Measurements from ENCODE around the gene FSD1. TPM values are rescaled to one million over a fixed set of nuclear protein-coding genes. Genes with fewer than 3 reads are reported as not detected.
A peak's percentile ranks its signal among the peaks of the same experiment; 100 is the strongest.

Gene FSD1
- total and polyA plus RNA-seq, 9 of the 15 experiments (the other 6 are each of a cell fraction or from before 2014, with no cell fraction given), result 0.11 to 1.9 (median 0.94) TPM; not detected in 1

DNA sequence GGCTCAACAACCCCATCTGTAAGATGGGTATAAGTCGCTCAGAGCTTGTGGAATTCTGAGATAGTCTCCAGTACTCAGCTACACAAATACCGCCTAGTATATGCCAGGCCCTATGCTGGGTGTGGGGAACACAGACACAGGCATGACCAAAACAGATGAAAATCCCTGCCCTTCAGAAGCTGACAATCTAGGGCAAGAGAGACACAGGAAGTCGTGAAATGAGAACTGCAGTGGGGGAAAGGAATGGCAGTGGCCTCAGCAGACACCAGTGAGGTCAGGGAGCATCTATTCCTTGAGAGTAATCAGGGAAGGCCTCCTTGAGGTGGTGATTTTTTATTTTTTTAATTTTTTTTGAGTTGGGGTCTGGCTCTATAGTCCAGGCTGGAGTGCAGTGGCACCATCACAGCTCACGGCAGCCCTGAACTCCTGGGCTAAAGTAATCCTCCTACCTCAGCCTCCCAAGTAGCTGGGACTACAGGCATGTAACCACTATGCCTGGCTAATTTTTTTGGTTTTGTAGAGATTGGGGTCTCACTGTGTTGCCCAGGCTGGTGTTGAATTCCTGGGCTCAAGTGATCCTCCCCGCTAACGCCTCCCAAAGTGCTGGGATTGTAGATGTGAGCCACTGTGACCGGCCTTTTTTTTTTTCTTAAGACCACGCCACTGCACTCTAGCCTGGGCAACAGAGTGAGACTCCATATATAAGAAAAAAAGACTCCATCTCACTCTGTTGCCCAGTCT, 5.4 kb upstream of the FSD1 start (continued):
- TF ChIP-seq NFYB (IDR thresholded peaks at IDR 0.05; ENCODE audit: extremely low read depth, insufficient read length), result no peak
- TF ChIP-seq ARID1B (IDR thresholded peaks at IDR 0.05), result no peak

DNA sequence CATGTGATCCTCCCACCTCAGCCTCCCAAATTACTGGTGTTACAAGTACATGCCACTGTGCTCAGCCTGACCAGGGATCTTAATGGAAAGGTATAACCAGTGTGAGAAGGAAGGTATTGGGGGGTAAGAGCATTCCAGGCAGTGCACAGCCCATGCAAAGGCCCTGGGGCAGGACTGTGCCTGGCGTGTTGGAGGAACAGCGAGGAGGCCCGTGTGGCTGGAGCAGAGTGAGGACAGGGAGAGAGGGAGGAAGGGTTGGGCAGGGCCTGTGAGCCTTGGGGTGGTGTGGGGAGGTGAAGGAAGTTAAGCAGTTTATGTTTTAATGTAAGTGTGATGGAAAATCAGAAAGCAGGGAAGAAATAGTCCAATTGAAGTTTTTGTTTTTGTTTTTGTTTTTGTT, 3.8 kb upstream of the FSD1 start:
- Histone ChIP-seq H3K9ac (ENCODE audit: insufficient read depth in 1 of 2, low read depth in 2 of 2, low read length in 2 of 2) (no peak overlapping the region), H4K20me1 (replicated peaks; ENCODE audit: control insufficient read depth, insufficient read depth, low read length) (no peaks in the 10 kb centered on the region), H3K36me3 (ENCODE audit: control insufficient read depth, insufficient read depth, low read length) (no peaks in the 10 kb centered on the region), H3K9me1 (ENCODE audit: control insufficient read depth, insufficient read depth, low read length) (no peaks in the 10 kb centered on the region), H3K4me3 (no peak overlapping the region), H3K79me2 (ENCODE audit: control insufficient read depth, insufficient read depth, low read length) (no peaks in the 10 kb centered on the region), H3K27me3 (ENCODE audit: control insufficient read depth in 2 of 2, insufficient read depth in 2 of 2, low read length in 2 of 2) (peaks cover 0 to 3% of the 10 kb centered on the region in 2 experiments; a peak in 1 of 5 replicates), H3K9me3 (replicated peaks; ENCODE audit: control insufficient read depth, insufficient read depth, low read depth, low read length) (no peaks in the 10 kb centered on the region), H2AFZ (ENCODE audit: low read depth, low read length) (no peak overlapping the region), H3K4me1 (replicated peaks in 1 of 2; ENCODE audit: control insufficient read depth in 2 of 2, insufficient read depth in 2 of 2, low read length in 2 of 2) (peaks cover 7 to 29% of the 10 kb centered on the region in 2 experiments; a peak in 4 of 5 replicates), H3K27ac (ENCODE audit: extremely low read depth, low read depth, low read length) (no peak overlapping the region), H3K4me2 (ENCODE audit: insufficient read depth, low read length) (no peak overlapping the region)
- DNase-seq (ENCODE audit: extremely low read depth in 1 of 4, low spot score in 3 of 4), result no peak
- intact Hi-C loops (cut with micrococcal nuclease) (no loop called here), in situ Hi-C loops (cut with MboI) (no loop called here)
- CTCF ChIA-PET (ENCODE audit: low intra/inter-chr PET ratio), result no interaction called here
- 63% methylated on average over 3 of the region's 3 CpGs for WGBS (ENCODE audit: insufficient coverage, low coverage, missing lambda C conversion rate)
- no TSS peak for BruUV-seq (replicated peaks)
- POLR2A ChIA-PET, result no interaction called here
- ATAC-seq, result no peak
- FAIRE-seq, result no peak
- TF ChIP-seq IFI16 (CRISPR knock-in tag; IDR thresholded peaks at IDR 0.05) (no peak), BCOR (IDR thresholded peaks at IDR 0.05) (peak; percentile 81), MAX (CRISPR knock-in tag; IDR thresholded peaks at IDR 0.05) (no peak), CXXC5 (CRISPR knock-in tag; IDR thresholded peaks at IDR 0.05) (no peak), NCOA1 (IDR thresholded peaks at IDR 0.05; ENCODE audit: low read depth) (no peak), CHD7 (IDR thresholded peaks at IDR 0.05; ENCODE audit: low read depth, low read length) (no peak), ZNF324 (CRISPR knock-in tag; IDR thresholded peaks at IDR 0.05) (no peak), ESRRB (CRISPR knock-in tag; IDR thresholded peaks at IDR 0.05; ENCODE audit: borderline replicate concordance) (no peak)
